ENCODE results near the gene MYB. TPM values are rescaled to one million over a fixed set of nuclear protein-coding genes. Genes with fewer than 3 reads are reported as not detected.

MYB gene
- total and polyA plus RNA-seq, 2 of the 8 experiments (the other 6 are each of a cell fraction or from before 2014, with no cell fraction given), result 4.0 to 7.6 TPM

GRCh38 chr6:135235716-135236115 lies 54.6 kb downstream of the MYB start:
- Histone ChIP-seq H3K27ac (ENCODE audit: low read depth, low read length) (no peak overlapping the region), H3K4me1 (replicated peaks in 1 of 4; ENCODE audit: control insufficient read depth in 3 of 4, insufficient read depth in 4 of 4, low read length in 3 of 4) (no peaks in the 10 kb centered on the region), H2BK20ac (ENCODE audit: low read length) (no peak overlapping the region), H3K27me3 (replicated peaks in 1 of 4; ENCODE audit: control insufficient read depth in 3 of 4, extremely low read depth in 1 of 4, insufficient read depth in 3 of 4, low read length in 3 of 4) (no peaks in the 10 kb centered on the region), H3K36me3 (ENCODE audit: control insufficient read depth in 2 of 4, insufficient read depth in 4 of 4, low read length in 3 of 4) (no peaks in the 10 kb centered on the region), H2AK5ac (ENCODE audit: low read depth, low read length) (no peak overlapping the region), H3K79me2 (ENCODE audit: control insufficient read depth in 1 of 2, insufficient read depth in 2 of 2, low read length in 2 of 2) (no peaks in the 10 kb centered on the region), H4K20me1 (replicated peaks in 1 of 2; ENCODE audit: control insufficient read depth in 1 of 2, insufficient read depth in 2 of 2, low read length in 2 of 2) (no peaks in the 10 kb centered on the region), H4K91ac (replicated peaks; ENCODE audit: insufficient read length, low read length) (no peak overlapping the region), H3K79me1 (ENCODE audit: low read depth, low read length) (no peaks in the 10 kb centered on the region), H3K23me2 (ENCODE audit: low read depth, low read length) (no peaks in the 10 kb centered on the region; the same call in 1 of the 2 replicates), H2BK15ac (ENCODE audit: low read length) (no peak overlapping the region), H2BK120ac (replicated peaks; ENCODE audit: low read depth, low read length) (no peak overlapping the region), H3K9me3 (ENCODE audit: insufficient read depth in 2 of 2, low read depth in 1 of 2, low read length in 1 of 2) (no peaks in the 10 kb centered on the region), H3K18ac (ENCODE audit: extremely low read depth, low read length) (no peak overlapping the region), H3K14ac (ENCODE audit: insufficient read length) (no peak overlapping the region), H3K4ac (replicated peaks; ENCODE audit: insufficient read length, low read depth, low read length) (no peak overlapping the region), H4K5ac (ENCODE audit: insufficient read length, low read depth, low read length) (no peak overlapping the region), H2BK12ac (ENCODE audit: low read depth, low read length) (no peak overlapping the region), H3K23ac (ENCODE audit: insufficient read length) (no peak overlapping the region), H3K4me2 (ENCODE audit: insufficient read depth in 1 of 2, low read depth in 2 of 2, low read length in 2 of 2) (no peak overlapping the region), H3K56ac (replicated peaks; ENCODE audit: insufficient read length, low read depth, low read length) (no peak overlapping the region), H2AFZ (ENCODE audit: low read length) (no peak overlapping the region), H3K4me3 (ENCODE audit: extremely low read depth in 1 of 4, insufficient read depth in 2 of 4, low read depth in 3 of 4, low read length in 4 of 4) (no peak overlapping the region), H4K8ac (ENCODE audit: extremely low read depth, insufficient read depth, low read length) (no peak overlapping the region), H3K9ac (replicated peaks in 1 of 4; ENCODE audit: extremely low read depth in 1 of 4, low read depth in 3 of 4, low read length in 3 of 4) (no peak overlapping the region), H2BK5ac (ENCODE audit: low read depth, low read length) (no peak overlapping the region)
- no peak for FAIRE-seq
- no peak for DNase-seq (ENCODE audit: low read depth in 1 of 2, low spot score in 2 of 2)
- ChIA-PET POLR2A (ENCODE audit: partially characterized antibody) (no interaction called here), CTCF (ENCODE audit: partially characterized antibody) (interaction anchor here (0.6 to 1.0 kb wide), 2 partner anchors 73 to 716 kb away, joined by 3 to 4 read pairs; no protein-coding TSS in a partner anchor)
- WGBS, 2 experiments (ENCODE audit: extremely low coverage in 1 of 2, insufficient coverage in 1 of 2, insufficient read length in 1 of 2, insufficient replicate concordance in 2 of 2, low coverage in 1 of 2, low lambda C conversion rate in 2 of 2, missing lambda C conversion rate in 1 of 2), result 78% methylated on average over 5 of the region's 5 CpGs; no CpG with 5 or more reads in 1 of the 2 experiments
- TF ChIP-seq HDAC6 (IDR thresholded peaks at IDR 0.05; ENCODE audit: low read depth, low read length) (no peak), CTBP2 (IDR thresholded peaks at IDR 0.05; ENCODE audit: borderline replicate concordance, insufficient read depth, insufficient read length, low read length) (no peak), POLR2A (IDR thresholded peaks at IDR 0.05; ENCODE audit: control extremely low read depth in 1 of 2, low read depth in 2 of 2, low read length in 2 of 2) (no peak), TCF12 (IDR thresholded peaks at IDR 0.05; ENCODE audit: low read depth, low read length) (no peak), EZH2 (IDR thresholded peaks at IDR 0.05; ENCODE audit: low read depth, low read length, severe bottlenecking) (no peak), BACH1 (IDR thresholded peaks at IDR 0.05; ENCODE audit: low read length) (no peak), TEAD4 (IDR thresholded peaks at IDR 0.05; ENCODE audit: low read depth, low read length) (no peak), USF2 (IDR thresholded peaks at IDR 0.05; ENCODE audit: low read length) (no peak), PHF8 (conservative IDR thresholded peaks at IDR 0.05; ENCODE audit: low read depth, low read length) (no peak), ATF3 (IDR thresholded peaks at IDR 0.05; ENCODE audit: insufficient read depth, low read depth, low read length) (no peak), TBP (IDR thresholded peaks at IDR 0.05; ENCODE audit: low read depth, low read length) (no peak), FOSL1 (IDR thresholded peaks at IDR 0.05; ENCODE audit: insufficient read depth, low read depth, low read length) (no peak)

Data from H1 (cell line).